Esophagus squamous epithelium (tissue), 4 donors: ENCODE results near the gene LRP1.

Source experiments
- POLR2A ChIP-seq, 4 donors: fragments of 450-650 bp; IDR thresholded peaks; one replicate each; pipeline ENCODE4 v1.6.1; 2017; ENCODE audit warnings: antibody characterized with exemption in 4 of 4, mild to moderate bottlenecking in 4 of 4, moderate library complexity in 3 of 4
- TF ChIP-seq, protein P1 (sequence below), 6 experiments: fragments of 450-650 bp in 4 of 6; fragments of 200-600 bp in 2 of 6; sonication (generic) in 2 of 6; IDR thresholded peaks; one replicate each; pipeline ENCODE4 v1.5.1; 2016 to 2019; ENCODE audit warnings: antibody characterized with exemption in 6 of 6, mild to moderate bottlenecking in 4 of 6, moderate library complexity in 4 of 6

DNA sequence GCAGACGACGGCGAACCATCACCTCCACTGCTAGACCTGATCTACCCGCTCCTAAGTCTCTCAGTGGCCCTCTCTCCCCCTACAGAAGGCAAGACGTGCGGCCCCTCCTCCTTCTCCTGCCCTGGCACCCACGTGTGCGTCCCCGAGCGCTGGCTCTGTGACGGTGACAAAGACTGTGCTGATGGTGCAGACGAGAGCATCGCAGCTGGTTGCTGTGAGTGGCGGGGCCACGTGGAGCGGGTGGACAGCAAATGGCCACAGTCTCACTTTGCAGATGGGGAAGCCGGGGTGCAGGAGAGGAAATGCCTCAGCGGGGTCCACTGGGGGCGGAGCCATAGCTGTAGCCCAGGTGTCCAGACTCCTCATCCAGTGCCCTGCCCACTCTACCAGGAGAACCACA lies 66.9 kb downstream of the LRP1 start:
- no peak for TF ChIP-seq POLR2A (IDR thresholded peaks at IDR 0.05)
- TF ChIP-seq, protein P1, sequence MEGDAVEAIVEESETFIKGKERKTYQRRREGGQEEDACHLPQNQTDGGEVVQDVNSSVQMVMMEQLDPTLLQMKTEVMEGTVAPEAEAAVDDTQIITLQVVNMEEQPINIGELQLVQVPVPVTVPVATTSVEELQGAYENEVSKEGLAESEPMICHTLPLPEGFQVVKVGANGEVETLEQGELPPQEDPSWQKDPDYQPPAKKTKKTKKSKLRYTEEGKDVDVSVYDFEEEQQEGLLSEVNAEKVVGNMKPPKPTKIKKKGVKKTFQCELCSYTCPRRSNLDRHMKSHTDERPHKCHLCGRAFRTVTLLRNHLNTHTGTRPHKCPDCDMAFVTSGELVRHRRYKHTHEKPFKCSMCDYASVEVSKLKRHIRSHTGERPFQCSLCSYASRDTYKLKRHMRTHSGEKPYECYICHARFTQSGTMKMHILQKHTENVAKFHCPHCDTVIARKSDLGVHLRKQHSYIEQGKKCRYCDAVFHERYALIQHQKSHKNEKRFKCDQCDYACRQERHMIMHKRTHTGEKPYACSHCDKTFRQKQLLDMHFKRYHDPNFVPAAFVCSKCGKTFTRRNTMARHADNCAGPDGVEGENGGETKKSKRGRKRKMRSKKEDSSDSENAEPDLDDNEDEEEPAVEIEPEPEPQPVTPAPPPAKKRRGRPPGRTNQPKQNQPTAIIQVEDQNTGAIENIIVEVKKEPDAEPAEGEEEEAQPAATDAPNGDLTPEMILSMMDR (IDR thresholded peaks at IDR 0.05) = no peak
